Myocyte (in vitro differentiated cells): ENCODE results near the gene ARPC1A. TPM values are rescaled to one million over a fixed set of nuclear protein-coding genes. Genes with fewer than 3 reads are reported as not detected.
A peak's percentile ranks its signal among the peaks of the same experiment; 100 is the strongest.
"Not testable (repeated sequence)": the region's sequence is repeated elsewhere in the genome, so short reads cannot be mapped to it uniquely, and the experiment has no call there.

Experiments
- DNase-seq: peaks from one replicate; pipeline ENCODE4 v3.0.0-alpha.2; 2012; ENCODE audit warnings: low read depth
- total RNA-seq: library from RNA; depleted of rRNA; stranded (reverse); fragments of >200 nt; gene quantifications from 2 replicates; pipeline ENCODE4 v1.2.3, GENCODE V29; 2014

Gene ARPC1A
- total RNA-seq, 1 donor from 2014 or later: 116 TPM

DNA sequence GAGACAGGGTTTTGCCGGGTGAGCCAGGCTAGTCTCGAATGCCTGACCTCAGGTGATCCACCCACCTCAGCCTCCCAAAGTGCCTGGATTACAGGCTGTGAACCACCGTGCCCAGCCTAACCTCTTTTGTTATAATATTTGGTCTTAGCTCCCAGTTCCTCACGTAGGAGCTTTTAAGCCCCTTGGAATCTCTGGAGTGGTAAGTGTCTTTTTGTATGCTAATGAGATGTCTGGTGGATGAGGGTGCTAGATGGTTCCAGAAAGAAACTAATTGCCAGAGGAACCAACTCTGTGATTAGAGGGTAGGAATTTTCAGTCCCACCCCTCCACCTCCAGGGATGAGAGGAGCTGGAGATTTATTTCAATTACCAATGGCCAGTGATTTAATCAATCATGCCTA, 5.3 kb upstream of the ARPC1A start:
- no peak for DNase-seq

DNA sequence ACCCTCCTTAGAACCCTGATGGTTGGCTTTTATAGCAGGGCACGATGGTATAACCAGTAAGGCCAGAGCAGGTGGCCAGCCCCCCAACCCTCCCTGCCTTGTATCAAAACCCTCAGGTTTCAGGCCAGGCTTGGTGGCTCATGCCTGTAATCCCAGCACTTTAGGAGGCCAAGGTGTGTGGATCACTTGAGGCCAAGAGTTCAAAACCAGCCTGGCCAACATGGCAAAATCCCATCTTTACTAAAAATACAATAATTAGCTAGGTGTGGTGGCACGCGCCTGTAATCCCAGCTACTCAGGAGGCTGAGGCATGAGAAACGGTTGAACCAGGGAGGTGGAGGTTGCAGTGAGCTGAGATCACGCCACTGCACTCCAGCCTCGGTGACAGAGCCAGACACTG, 3.0 kb upstream of the ARPC1A start:
- DNase-seq: not testable (repeated sequence)

DNA sequence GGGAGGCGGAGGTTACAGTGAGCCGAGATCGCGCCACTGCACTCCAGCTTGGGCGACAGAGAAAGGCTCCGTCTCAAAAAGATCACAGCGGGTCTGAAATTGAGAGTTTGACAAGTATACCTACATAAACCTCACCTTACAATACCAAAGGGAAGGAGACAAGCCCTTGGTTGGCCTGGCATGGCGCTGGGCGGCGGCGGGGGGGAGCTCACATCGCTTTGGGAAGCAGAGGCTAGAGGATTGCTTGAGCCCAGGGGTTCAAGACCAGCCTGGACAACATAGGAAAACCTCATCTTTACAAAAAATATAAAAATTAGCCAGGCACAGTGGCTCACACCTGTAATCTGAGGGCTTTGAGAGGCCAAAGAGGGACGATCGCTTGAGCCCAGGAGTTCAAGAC, 1.1 kb upstream of the ARPC1A start:
- no peak for DNase-seq

DNA sequence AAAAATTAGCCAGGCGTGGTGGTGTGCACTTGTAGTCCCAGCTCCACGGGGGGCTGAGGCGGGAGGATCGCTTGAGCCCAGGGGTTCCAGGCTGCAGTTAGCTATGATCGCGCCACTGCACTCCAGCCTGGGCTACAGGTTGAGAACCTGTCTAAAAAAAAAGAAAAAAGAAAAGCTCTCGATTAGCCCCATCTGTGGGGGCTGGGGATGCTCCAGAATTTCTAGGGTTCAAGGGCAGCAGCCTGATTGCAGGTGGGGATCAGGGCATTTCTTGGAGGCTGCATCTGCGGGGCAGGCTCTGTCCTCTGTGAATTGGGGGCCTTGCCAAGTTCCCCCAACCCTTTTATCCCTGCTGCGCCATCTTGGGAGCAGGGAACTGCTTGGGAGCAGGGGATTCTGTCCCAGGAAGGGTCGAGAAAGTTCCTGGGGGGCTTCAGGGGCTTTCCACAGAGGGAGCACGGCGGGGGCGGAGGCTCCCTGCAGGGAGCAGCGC, 651 bp upstream of the ARPC1A start:
- DNase-seq: no peak

DNA sequence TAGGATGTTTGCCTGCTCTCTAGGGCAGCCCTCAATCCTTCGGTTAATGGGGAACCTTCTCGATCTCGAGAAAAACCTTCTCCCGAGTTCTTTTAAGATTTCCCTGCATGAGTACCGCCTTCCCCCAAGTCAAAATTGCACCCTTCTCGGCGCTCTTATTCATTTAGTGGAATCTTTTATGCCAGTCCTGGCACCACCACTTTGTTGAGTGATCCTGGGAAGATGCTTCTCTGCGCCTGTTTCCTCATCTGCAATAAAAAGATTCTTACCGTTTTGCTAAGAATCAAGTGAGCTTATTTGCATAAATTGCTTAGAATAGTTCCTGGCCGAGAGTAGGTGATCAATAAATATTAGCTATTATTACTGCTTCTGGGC, 697 bp downstream of the ARPC1A start:
- no peak for DNase-seq

DNA sequence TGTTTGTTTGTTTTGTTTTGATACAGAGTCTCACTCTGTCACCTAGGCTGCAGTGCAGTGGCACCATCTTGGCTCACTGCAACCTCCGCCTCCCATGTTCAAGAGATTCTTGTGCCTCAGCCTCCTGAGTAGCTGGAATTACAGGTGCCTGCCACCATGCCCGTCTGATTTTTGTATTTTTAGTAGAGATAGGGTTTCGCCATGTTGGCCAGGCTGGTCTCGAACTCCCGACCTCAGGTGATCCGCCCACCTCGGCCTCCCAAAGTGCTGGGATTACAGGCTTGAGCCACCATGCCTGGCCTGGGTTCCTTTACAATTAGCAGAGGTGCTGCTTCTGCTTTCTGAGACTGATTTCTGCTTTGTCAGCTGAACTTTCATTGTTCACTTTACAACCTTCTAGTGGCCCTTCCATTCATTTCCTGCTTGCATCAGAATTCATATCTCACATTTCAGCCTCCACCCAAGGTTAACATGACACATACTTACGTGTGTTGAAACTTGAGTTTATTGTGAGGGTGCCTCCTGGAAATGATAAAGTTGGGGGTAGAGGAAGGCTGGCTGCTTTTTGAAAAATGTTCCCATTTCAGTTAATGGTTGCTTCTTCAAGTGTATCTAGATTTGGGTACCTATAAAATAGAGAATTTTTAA, 4.7 kb downstream of the ARPC1A start:
- peak; percentile 37 for DNase-seq

DNA sequence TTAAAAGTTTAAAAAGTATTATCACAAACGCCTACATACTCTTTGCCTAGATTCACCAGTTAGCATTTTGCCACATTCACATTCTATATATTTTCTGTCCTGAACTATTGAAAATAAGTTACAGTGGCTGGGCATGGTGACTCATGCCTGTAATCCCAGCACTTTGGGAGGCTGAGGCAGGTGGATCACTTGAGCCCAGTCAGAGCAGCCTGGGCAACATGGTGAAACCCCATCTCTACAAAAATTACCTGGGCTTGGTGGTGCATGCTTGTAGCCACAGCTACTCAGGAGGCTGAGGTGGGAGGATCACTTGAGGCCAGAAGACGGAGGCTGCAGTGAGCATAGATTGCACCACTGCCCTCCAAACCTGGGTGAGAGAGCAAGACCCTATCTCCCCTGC, 5.3 kb downstream of the ARPC1A start:
- DNase-seq: no peak

DNA sequence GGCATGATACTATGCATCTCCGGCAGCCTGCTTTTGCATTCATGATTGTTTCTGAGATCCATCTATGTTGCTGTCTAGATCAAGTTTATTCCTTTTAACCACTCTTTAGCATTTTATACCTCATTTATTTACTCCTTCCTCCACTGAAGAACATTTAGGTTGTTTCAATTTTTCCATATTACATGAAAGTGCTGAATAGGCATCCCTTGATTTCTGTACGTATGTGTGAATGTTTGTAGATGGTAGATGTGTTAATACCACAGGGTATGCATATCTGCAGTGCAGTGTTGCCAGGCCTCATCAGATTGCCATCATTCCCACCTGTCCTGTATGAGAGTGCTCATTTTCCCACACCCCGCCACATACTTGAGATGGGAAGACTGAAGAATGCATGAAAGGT, 13.9 kb downstream of the ARPC1A start:
- no peak for DNase-seq

DNA sequence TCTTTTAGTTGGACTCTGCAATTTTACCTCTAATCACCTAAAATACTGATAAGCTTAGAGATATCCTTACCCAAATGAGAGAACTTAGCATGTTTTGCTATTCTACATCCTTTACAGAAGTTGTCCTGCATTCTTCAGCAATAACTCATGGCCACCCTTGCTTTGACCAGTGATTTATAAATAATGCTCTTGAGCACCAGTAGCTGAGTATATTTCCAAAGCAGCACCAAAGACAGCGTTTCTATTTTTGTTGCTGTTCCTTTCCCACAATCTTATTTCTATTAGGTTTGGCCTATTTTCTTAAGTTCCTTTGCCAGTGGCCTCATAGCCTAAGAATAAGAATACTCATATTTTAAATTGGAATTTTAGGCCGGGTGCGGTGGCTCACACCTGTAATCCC, 15.0 kb downstream of the ARPC1A start:
- DNase-seq: no peak

DNA sequence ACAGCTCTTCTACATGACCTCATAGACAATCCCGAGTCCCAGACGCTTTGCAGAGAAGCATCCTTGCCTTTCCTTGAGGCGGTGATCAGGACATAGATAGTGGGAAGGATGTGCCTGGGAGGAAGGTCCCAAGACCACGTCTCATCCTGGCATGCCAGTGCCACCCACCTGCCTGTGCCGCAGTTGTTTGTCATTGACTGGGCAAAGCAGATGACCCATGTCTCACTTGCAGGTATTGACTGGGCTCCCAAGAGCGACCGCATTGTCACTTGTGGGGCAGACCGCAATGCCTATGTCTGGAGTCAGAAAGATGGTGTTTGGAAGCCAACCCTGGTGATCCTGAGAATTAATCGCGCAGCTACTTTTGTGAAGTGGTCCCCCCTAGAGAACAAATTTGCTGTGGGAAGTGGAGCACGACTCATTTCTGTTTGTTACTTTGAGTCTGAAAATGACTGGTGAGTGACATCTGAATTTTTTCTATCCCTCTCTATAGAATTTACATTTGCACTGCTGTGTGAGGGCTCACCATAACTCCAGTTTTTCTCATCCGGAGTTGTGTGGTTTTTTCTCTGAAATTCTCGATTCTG, 18.5 kb downstream of the ARPC1A start:
- DNase-seq: no peak

DNA sequence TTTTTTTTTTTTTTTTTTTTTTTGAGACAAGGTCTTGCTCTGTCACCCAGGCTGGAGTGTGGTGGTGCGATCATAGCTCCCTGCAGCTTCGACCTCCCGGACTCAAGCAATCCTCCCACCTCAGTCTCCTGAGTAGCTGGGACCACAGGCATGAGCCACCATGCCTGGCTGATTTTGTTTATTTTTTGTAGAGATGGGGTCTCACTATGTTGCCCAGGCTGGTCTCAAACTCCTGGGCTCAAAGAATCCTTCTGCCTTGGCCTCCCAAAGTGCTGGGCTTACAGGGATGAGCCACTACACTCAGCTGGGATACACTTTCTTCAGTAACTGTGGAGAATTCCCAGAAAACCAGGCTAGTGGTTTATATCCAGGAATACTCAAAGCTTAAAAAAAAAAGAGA, 24.9 kb downstream of the ARPC1A start:
- not testable (repeated sequence) for DNase-seq

DNA sequence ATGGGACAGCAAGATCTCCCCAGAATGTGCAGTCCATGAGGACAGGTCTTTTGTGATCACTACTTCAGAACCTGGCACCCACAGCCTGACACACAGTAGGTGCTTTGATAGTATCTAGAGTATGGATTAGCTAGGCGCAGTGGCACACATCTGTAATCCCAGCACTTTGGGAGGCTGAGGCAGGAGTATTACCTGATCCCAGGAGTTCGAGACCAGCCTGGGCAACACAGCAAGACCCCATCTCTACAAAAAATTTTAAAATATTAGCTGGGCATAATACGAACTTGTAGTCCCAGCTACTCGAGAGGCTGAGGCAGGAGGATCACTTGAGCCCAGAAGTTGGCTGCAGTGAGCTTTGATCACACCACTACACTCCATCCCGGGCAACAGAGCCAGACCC, 26.5 kb downstream of the ARPC1A start:
- DNase-seq: no peak

DNA sequence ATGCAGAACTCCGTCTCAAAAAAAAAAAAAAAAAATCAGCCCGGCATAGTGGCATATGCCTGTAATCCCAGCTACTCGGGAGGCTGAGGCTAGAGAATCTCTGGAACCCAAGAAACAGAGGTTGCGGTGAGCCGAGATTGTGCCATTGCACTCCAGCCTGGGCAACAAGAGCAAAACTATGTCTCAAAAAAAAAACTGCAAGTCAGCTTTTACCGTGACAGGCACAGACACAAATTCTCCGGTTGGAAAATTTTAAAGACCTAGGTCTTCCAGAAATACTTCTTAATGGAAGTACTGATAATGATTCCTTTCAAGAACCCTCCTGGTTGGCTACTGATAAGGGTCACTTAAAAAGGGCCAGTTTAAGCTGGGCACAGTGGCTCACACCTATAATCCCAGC, 29.4 kb downstream of the ARPC1A start:
- DNase-seq: no peak

DNA sequence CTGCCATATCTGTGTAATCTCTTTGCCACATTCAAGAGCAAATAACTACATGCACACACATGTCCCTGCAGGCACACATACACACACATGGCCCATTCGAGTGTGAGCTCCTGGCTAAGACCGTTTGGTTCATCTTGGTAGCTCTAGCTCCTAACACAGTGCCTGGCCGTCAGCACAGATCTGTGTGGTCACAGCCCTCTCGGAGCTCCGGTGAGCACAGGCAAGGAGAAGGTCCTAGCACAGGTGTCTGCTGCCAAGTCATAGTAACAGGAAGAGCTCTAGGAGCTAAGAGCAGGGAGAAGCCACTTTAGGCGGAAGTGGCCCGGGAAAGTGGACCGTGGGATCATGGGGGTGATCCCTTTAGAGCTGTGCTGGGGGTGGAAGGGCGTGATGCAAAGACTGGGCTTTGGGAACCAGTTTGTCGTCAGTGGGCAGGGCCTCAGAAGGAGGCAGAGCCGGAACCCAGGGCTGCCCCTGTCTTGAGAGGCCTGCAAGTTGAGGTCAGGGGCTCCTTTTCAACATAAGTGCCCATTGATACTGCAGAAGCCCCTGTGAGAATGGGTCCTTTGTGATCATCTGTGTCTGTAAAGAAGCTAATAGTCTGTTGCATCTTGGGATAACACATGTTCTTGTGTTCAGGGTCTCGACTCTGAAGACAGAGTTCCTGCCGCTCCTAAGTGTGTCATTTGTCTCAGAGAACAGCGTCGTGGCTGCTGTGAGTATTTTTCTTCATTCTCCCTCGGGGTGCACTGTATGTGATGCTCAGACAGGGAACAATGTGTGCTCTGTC, 32.2 kb downstream of the ARPC1A start:
- no peak for DNase-seq

DNA sequence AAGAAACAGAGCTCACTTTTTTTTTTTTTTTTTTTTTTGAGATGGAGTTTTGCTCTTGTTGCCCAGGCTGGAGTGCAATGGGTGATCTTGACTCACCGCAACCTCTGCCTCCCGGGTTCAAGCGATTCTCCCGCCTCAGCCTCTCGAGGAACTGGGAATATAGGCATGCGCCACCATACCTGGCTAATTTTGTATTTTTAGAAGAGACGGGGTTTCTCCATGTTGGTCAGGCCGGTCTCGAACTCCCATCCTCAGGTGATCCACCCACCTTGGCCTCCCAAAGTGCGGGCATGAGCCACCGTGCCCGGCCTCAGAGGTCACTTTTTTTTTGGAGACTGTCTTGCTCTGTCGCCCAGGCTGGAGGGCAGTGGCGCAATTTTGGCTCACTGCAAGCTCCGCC, 32.8 kb downstream of the ARPC1A start:
- not testable (repeated sequence) for DNase-seq

DNA sequence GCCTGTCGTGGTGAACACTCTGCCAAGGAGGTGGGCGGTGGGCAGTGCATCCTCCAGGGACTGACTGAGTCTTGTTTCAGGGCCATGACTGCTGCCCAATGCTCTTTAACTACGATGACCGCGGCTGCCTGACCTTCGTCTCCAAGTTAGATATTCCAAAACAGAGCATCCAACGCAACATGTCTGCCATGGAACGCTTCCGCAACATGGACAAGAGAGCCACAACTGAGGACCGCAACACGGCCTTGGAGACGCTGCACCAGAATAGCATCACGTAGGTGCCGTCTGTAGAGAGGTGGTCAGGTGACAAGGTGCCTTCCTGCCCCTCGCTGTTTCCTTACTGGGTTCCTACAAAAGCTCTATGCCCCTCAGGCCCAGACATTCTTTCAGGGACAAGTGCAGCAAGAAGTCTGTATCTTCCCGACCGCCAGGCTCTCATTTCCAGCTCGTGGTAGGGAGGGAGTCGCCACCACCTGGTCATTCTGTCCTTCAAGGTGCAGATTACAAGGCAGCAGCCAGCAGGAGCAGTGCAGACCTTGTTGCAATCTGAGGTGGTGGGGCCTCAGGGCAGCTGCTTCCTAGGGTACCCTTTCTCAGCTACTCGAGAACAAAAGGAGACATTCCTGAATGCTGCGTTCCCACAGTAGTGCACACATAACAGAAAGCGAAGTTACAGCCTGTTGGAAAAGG, 33.9 kb downstream of the ARPC1A start:
- DNase-seq: no peak

DNA sequence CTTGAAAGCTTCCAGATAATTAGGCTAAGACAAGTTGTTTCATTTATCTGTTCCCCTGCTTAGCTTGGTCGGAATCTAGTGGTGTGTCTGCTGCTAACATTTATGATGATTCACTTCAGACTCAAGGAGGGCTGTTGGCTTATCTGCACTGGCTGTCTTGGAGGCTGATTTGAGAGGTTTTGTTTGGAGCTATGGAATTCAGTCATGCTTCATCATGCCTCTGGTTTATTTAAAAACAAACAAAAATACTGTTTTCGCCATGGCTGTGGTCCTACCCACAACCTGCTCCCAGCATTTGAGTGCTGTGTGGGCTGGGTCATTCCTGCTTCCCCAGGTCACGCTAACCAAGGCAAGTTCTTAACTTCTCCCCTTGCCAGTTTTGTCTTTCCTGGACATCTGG, 37.1 kb downstream of the ARPC1A start:
- no peak for DNase-seq

DNA sequence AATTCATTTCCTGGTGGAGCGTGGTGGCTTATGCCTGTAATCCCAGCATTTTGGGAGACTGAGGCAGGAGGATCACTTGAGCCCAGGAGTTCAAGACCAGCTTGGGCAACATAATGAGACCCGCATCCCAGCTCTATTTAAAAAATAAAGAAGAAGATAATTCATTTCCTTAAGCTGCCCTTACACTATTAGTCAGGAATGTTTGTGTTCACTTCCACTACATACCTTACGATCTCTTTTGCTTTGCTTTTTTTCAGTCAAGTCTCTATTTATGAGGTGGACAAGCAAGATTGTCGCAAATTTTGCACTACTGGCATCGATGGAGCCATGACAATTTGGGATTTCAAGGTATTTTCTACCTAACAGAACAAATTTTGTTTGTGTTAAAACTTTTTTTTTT, 37.6 kb downstream of the ARPC1A start:
- DNase-seq: no peak

DNA sequence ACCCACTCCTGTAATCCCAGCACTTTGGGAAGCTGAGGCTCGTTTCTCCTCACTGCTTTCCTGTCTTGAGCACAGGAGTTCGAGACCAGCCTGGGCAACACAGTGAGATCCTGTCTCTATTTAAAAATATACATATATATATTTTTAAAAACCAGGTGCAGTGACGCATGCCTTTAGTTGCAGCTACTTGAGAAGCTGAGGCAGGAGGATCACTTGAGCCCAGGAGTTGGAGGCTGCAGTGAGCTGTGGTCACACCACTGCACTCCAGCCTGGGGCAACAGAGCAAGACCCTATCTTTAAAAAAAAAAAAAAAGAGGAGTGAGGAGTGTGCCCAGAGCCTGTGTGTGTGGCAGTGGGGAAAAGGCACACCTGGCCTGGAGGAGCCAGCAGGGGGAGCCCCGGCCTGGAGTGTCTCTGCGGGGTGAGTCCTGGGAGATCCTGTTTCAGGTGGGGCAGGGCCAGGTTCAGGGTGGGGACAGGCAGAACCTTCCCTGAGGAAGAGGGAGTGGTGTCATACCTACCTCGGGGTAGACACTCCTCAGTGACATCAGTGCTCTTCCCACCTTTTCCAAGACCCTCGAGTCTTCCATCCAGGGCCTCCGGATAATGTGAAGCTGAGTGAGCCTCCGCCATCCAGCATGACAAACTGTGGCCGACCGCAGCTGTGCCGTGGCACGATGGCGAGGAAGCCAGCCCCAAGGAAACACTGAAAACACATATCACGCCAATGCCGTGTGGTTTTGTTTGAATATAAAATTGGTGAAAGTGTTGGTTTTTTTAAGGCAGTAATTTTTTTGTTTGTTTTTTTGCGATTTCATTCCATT, 39.8 kb downstream of the ARPC1A start:
- no peak for DNase-seq

DNA sequence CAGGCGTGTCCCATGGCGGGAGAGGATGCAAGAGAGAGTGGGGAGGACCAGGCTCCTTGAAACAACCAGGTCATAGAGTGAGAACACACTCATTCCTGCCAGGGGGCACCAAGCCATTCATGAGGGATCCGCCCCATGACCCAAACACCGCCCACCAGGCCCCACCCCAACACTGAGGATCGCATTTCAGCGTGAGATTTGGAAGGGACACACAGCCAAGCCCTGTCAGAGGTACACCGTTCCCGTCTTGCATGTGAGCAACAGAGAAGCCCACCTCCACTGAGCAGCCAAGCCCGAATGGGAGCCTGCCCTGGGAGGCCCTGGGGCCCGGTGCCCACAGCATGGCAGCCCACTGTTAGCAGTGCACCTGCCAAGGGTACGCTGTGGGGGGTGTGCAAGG, 40.9 kb downstream of the ARPC1A start:
- no peak for DNase-seq

DNA sequence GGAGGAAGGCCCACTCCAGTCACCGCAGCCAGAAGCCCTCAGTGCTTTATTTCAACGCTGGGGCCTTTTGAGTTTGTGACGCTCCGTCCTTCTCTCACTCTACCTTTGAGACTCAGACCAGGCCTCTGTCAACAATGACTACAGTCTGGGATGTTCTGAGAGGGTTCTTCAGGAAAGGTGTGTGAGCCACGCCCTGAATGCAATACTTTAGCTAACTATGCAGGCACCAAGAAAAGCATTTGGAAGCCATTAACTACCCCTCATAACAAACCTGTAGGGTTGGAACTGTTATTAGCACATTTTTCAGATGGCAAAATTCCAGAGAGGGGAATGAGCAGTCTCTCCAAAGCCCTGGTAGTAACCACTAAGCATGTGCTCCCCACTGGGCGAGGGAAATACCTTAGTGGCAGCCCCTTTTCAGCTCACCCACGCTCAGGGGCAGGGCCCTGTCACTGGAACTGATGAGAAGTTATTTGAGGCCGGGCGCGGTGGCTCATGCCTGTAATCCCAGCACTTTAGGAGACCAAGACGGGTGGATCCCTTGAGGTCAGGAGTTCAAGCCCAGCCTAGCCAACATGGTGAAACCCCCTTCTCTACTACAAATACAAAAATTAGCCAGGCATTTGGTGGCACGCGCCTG, 43.2 kb downstream of the ARPC1A start:
- peak; percentile 37 for DNase-seq
